Calu3 (cell line): ENCODE results near the gene TEDC1. TPM values are rescaled to one million over a fixed set of nuclear protein-coding genes. Genes with fewer than 3 reads are reported as not detected.

Experiments
- BruUV-seq: library from RNA; stranded (reverse); fragments of 400-500 nt; replicated peaks from 2 replicates; lab custom pipeline; 2021; lab: Mats Ljungman, UMichigan
- CTCF ChIA-PET: fragments of 300-600 bp; sonication (Branson Sonifier 250); formaldehyde crosslinking; loops from one replicate; lab custom pipeline; 2022; ENCODE audit warnings: antibody characterized with exemption; lab: Charles Lee
- DNase-seq: peaks from one replicate; pipeline ENCODE4 v3.0.0; 2022
- H3K27ac Mint-ChIP-seq: one replicate; pipeline ENCODE4 v1.8.0; 2022; ENCODE audit warnings: mixed read lengths; ENCODE audit not compliant: unreplicated experiment
- H3K27me3 Mint-ChIP-seq: one replicate; pipeline ENCODE4 v1.8.0; 2022; ENCODE audit warnings: mixed read lengths; ENCODE audit not compliant: unreplicated experiment
- H3K36me3 Mint-ChIP-seq: one replicate; pipeline ENCODE4 v1.8.0; 2022; ENCODE audit warnings: mild to moderate bottlenecking, moderate library complexity, mixed read lengths; ENCODE audit not compliant: insufficient read depth, unreplicated experiment
- H3K4me1 Mint-ChIP-seq: one replicate; pipeline ENCODE4 v1.8.0; 2022; ENCODE audit warnings: mild to moderate bottlenecking, low read depth, mixed read lengths; ENCODE audit not compliant: unreplicated experiment
- H3K4me3 Mint-ChIP-seq: one replicate; pipeline ENCODE4 v1.8.0; 2022; ENCODE audit warnings: mild to moderate bottlenecking, low read depth, moderate library complexity, mixed read lengths; ENCODE audit not compliant: unreplicated experiment
- H3K9me3 Mint-ChIP-seq: one replicate; pipeline ENCODE4 v1.8.0; 2022; ENCODE audit warnings: low read depth, mixed read lengths; ENCODE audit not compliant: unreplicated experiment
- CTCF ChIP-seq: fragments of 200-600 bp; IDR thresholded peaks from one replicate; pipeline ENCODE4 v1.8.0; 2022; ENCODE audit warnings: antibody characterized with exemption; ENCODE audit not compliant: unreplicated experiment
- intact Hi-C: fragments of 100-400 bp; cut with micrococcal nuclease; formaldehyde crosslinking; loops from one replicate; pipeline ENCODE4 v1.10.0; 2022; ENCODE audit not compliant: unreplicated experiment
- total RNA-seq: library from RNA; stranded (reverse); gene quantifications from 2 replicates; pipeline ENCODE4 v1.2.3, GENCODE V29; 2022

TEDC1 gene
- total RNA-seq, 1 experiment from 2014 or later = 33.7 TPM

GRCh38 chr14:105531088-105531893 lies 40.2 kb downstream of the TEDC1 start:
- no peak overlapping the region for H3K4me3 Mint-ChIP-seq
- H3K36me3 Mint-ChIP-seq = peaks cover 17% of the 10 kb centered on the region
- no TSS peak for BruUV-seq
- CTCF ChIA-PET = interaction anchor here (0.7 kb wide), 1 partner anchor 305 kb away, joined by 3 read pairs; no protein-coding TSS in a partner anchor
- TF ChIP-seq CTCF = no peak
- H3K9me3 Mint-ChIP-seq = no peaks in the 10 kb centered on the region
- no peak for DNase-seq
- H3K27me3 Mint-ChIP-seq = peaks cover 56% of the 10 kb centered on the region
- no peak overlapping the region for H3K27ac Mint-ChIP-seq
- intact Hi-C loops = no loop called here
- no peaks in the 10 kb centered on the region for H3K4me1 Mint-ChIP-seq

GRCh38 chr14:105531894-105532623 lies 41.0 kb downstream of the TEDC1 start:
- no TSS peak for BruUV-seq
- Mint-ChIP-seq H3K27me3 (peaks cover 60% of the 10 kb centered on the region), H3K27ac (no peak overlapping the region), H3K4me3 (no peak overlapping the region), H3K4me1 (no peaks in the 10 kb centered on the region), H3K9me3 (no peaks in the 10 kb centered on the region), H3K36me3 (peaks cover 15% of the 10 kb centered on the region)
- CTCF ChIA-PET = interaction anchor here (0.7 to 1.2 kb wide), 2 partner anchors 51 to 306 kb away, joined by 3 to 4 read pairs; no protein-coding TSS in a partner anchor
- DNase-seq = no peak
- intact Hi-C loops = no loop called here
- TF ChIP-seq CTCF = no peak

GRCh38 chr14:105532735-105533141 lies 41.7 kb downstream of the TEDC1 start:
- TF ChIP-seq CTCF = no peak
- peak; percentile 50 for DNase-seq

GRCh38 chr14:105533391-105533790 lies 42.3 kb downstream of the TEDC1 start:
- peaks cover 4% of the 10 kb centered on the region for H3K36me3 Mint-ChIP-seq
- intact Hi-C loops = no loop called here
- DNase-seq = no peak
- H3K4me1 Mint-ChIP-seq = no peaks in the 10 kb centered on the region
- CTCF ChIA-PET = interaction anchor here (1.2 kb wide), 1 partner anchor 53 kb away, joined by 4 read pairs; no protein-coding TSS in a partner anchor
- BruUV-seq = no TSS peak
- no peaks in the 10 kb centered on the region for H3K9me3 Mint-ChIP-seq
- H3K27me3 Mint-ChIP-seq = peaks cover 65% of the 10 kb centered on the region
- no peak overlapping the region for H3K4me3 Mint-ChIP-seq
- no peak overlapping the region for H3K27ac Mint-ChIP-seq
- no peak for TF ChIP-seq CTCF

More at GRCh38 chr14:105532735-105533141, 41.7 kb downstream of the TEDC1 start:
- no peaks in the 10 kb centered on the region for H3K4me1 Mint-ChIP-seq
- no TSS peak for BruUV-seq
- no peak overlapping the region for H3K4me3 Mint-ChIP-seq
- intact Hi-C loops = no loop called here
- H3K27me3 Mint-ChIP-seq = peaks cover 60% of the 10 kb centered on the region
- H3K36me3 Mint-ChIP-seq = peaks cover 9% of the 10 kb centered on the region
- H3K9me3 Mint-ChIP-seq = no peaks in the 10 kb centered on the region
- CTCF ChIA-PET = interaction anchor here (1.2 kb wide), 1 partner anchor 52 kb away, joined by 4 read pairs; no protein-coding TSS in a partner anchor
- H3K27ac Mint-ChIP-seq = no peak overlapping the region
